Fibroblast of upper back skin (primary cell): ENCODE results near the gene COQ3.
"Not testable (repeated sequence)": the region's sequence is repeated elsewhere in the genome, so short reads cannot be mapped to it uniquely, and the experiment has no call there.

ENCODE experiments used
- DNase-seq: peaks from one replicate; pipeline ENCODE4 v3.0.0-alpha.2; 2013

Gene COQ3

DNA sequence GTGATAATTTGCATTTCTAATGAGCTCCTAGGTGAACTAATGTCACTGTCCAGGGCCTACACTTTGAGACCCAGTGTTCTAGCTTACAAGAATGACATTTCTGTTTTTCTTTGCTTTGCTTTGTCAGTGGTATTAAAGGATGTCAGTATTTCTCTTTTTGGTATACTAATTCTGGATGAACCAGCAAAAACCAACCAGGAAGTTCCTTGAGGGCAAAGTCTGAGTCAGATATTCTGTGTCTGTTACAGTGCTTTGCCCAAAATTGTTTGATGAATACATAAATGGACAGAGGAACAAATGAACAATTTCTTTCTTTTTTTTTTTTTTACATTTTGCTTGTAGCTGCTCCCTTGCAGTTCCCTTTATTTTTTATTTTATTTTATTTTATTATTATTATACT, 15.4 kb downstream of the COQ3 start:
- DNase-seq: no peak

DNA sequence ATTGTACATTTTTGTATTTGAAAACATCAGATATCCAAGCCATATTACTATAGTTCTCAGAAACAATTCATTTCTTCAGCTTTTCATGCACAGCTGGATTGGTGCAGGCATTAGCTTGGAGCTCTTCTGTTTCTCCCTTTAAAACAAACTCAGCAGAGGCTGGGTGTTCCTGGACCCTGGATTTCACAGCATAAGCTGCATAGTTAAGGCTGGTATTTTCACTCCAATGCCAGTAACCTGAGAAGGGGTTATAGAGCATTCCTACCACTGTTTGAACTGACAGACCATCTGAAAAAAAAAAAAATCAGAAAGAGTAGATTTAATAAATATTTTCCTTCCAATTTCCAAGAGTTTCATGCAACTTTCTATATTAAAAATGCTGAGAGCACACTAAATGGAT, 24.5 kb downstream of the COQ3 start:
- DNase-seq: no peak

DNA sequence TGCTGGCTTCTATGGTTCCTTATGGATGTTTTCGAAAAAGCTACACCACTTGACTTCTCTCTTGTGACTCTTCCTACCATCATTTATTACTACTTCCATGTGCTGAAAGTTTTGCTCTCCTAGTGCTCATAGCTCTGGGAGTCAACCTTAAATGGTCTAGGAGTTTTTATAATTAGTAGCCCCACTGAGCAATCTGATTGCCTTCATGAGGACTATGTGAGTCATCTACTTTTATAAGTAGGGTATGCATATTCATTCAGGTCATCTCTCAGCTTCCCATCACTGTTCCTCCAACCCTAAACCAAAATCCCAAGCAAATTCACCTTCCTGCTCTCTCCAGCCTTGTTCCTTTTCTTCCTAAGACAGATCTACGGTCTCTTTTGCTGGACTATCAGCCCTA, 27.1 kb downstream of the COQ3 start:
- no peak for DNase-seq

DNA sequence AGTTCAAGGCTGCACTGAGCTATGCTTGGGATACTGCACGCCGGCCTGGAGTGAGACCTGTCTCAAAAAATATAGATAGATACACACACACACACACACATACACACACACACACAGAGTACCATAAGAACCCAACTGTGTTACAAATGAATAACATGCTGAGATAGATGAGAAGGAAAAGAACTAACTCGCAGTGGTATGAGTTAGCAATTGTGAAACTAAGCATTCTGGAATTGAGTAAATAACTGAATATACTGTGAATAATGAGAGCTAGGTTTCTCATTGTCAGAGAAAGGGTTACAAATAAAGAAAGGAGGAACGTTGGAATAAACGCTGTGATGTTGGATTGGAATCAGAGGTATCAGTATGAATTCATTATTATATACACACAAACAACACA, 30.0 kb downstream of the COQ3 start:
- DNase-seq: no peak

DNA sequence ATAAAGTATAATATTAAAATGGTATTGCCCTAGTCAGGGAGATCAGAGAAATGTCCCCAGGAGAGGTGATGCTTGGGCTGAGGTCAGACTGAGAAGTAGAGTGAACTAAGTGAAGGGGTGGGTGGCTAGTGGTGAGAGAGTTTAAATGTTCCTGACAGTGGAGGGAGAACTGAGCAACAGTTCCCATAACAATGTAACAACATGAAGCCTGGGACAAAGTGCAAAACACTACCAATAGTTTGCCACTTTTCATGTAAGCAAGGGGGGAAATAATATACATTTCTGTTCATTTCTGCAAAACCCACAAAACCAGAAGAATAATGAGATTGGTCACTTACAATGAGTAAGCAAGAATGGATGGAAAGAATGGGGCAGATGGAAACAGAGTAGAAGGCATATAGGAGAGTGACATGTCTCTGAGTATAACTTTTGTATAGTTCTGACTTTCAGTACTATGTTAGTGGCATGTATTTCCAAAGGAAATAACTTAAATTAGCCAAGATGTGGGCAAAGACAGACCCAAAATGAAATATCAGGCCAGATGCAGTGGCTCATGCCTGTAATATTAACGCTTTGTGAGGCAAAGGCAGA, 31.2 kb downstream of the COQ3 start:
- no peak for DNase-seq

DNA sequence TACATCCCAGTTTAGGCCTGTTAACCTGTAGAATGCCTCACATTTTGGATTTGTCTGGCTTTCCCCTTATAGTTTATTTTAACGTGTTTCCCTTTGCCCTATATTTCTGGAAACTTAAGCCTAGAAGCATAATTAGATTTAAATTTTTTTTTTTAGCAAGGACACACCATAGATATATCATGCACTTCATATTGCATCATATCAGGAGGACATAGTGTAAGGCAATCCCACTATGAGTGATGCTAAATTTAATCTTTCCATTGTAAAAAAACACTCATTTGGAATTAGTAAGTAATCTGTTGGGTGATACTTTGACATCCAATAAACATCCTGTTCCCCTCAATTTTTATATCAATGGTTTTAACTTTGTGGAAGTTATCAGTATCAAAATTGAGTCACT, 34.2 kb downstream of the COQ3 start:
- no peak for DNase-seq

DNA sequence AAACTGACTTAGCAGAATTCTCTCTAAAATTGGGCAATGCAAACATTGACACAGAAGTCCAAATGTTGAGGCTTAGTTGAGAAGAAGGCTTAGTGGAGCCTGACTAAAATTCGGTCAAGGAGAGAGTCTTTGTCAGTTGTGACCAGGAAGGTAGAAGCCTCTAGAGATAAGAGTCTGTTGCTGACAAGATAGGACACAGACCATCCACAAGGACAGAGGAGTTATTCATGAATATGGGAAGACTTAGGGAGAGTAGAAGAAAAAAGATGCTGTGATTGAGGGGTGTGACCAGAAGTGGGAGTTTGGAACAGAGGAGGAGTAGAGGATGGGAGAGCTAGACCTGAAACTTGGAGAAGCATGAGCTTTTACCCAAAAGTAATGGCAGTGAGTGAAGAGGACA, 37.4 kb downstream of the COQ3 start:
- DNase-seq: no peak

DNA sequence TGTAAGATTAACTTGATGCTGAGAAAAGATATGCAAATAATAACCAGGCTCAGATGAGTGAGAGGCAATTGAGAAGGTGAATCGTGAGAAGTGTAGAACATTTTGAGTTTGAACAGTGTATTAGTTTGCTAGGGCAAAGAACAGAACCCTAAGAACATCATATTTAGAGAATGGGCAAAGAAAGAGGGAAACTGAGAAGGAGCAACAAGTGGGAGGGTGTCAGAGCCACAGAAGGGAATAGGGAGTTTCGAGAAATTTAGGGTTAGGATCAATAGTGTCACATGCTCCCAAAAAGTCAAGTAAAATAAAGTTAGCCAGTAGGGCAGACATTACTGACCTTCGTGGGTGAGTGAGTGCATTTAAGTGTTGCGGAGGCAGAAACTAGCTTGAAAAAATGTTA, 39.0 kb downstream of the COQ3 start:
- DNase-seq: no peak

DNA sequence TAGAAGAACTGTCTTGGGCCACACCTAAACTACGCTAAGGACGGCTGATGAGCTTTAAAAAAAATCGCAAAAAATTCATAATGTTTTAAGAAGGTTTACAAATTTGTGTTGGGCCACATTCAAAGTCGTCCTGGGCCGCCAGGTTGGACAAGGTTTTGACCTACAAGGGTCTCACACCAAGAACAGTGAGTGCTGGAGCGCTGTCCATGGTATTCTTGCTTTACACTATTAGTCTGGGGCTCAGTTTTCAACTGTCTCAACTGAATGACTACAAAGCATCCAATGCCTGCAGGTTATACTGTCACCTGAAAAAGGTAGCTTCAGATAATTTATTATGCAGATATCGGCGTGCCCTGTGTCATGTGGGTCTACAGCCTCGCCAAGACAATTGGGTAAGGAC, 40.9 kb downstream of the COQ3 start:
- DNase-seq: no peak

DNA sequence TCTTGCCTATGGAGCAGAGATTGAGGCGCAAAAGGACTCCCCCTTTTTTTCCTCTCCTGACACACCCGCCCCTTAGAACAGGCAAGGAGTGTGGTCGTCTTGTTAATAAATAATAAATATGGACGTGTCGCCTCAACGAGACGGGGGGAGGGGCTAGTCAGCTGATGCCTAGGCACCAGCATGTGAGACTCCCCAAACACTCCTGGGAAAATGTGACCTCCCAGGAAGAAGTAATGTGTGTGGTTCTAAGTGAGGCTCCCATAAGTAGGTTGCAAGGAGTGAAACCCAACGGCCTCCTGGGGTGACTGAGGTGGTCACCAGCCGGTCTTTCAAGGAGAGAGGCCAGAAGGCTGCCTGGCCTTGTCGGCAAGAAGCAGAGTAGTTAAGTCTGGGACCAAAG, 43.4 kb downstream of the COQ3 start:
- no peak for DNase-seq

DNA sequence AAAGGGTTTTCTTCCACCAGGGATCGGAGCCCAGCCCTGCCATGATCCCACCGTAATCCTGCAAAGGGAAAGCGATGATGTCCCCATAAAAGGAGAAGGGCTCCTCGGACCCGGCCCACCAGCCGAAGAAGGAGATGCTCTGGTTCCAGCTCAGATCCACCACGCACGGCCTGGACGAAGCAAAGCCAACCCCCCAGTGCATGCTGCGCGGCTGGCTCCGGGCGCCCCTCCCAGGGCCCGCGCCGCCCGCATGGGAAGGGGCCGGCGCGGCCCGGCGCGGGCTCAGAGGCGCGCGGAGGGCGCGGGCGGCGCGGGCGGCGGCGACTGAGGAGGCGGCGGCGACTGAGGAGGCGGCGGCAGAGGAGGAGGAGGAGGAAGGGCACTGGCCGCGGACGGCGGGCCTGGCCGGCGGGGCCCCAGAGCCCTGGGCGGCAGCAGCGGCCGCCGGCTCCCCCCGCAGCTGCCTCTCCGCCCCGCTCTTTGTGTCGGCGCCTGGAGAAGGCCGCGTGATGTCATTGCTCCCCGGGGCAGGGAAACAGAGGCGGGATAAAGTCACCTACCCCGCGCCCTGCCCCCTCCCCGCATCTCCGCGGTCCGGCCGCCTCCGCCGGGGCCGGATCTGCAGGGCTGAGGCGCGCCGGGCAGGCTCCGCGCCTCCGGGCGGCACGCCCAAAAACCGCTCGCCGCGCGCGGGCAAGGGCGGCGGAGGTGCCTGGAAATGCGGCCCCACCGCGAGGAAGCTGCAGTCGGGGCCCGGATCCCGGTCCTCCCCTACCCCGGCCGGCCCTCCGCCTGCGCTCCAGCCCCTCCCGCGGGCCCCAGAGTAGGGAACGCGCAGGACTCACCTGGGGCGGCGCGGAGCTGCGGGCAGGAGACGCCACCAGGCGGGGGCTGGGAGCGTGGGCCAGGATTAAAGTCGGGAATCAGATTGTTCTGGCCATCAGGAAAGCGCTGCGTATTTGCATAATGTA, 44.5 kb downstream of the COQ3 start, which contains the start of gene FAXC:
FAXC (minus strand) TSS at position 504 of the 971 bp plus-strand sequence; CDS start at position 202, 302 bp downstream.
- DNase-seq: peak; percentile 22

DNA sequence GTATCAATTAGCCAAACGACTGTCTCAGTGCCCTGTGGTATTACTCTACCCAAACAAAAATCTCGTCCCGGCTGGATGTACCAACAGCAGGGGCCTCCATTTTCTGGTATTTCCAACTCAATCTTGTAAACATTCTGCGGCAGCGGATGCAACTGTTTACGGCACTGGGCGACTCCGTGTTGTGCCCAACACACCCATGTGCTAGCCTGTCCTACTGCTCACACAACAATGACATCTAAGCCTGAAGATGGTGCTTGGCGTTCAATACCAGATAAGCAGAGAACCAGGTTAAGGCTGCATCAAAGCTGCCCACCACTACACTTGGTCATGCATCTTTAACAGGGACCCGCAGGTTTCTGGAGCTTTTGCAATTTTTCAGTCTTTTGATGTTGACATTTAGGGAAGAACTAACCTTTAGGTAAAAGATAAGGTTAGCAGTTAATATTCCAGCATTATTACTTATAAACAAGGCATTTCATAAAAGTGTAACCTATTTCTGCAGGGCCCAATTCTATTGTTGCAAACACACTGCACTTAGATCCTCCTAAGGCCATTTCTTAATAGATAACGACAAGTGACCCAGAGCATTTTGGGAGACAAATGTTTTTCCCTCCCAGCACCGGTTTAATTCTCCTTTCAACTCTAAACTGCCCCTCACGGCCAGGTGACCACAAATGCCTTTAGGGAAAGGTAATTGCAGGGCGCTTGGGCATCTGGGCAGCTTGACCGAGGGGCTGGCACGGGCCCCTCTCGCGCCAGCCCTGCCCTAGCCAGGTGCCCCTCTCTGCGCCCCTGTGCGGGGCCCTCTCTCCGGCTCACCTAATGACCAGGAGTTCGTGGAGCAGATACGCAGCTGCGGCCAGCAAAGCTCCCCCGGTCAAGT, 45.5 kb downstream of the COQ3 start:
- no peak for DNase-seq

DNA sequence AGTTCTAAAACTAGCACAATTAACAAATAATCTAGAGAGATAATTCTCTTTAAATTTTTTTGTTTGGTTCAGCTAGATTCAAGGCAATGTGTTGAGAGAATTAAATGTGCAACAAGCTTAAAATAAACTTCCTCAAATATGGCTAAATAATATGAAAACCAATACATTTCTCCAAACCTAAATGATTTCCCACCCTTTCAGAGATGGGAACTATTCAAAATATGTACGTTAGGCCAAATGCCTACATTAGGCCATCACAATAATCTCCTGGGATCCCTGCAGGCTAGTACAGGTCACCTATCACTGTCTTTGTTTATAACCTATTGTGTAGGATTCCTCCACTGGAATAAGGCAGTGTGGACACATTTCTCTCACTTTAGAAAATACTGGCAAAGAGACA, 46.2 kb downstream of the COQ3 start:
- no peak for DNase-seq

DNA sequence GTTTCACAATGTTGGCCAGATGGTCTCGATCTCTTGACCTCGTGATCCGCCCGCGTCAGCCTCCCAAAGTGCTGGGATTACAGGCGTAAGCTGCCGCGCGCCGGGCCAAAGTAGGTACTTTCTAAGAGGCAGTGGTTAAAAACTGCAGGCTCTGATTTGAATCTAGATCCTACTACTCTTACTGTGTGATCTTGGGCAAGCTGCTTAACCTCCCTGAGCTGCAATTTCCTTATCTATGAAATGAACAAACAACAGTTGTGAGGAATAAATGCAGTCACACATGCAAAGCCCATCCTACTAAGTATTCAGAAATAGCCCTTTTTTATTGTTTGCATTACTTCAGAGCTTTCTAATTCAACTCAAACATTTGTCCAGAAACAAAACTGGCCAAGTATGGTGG, 47.4 kb downstream of the COQ3 start:
- no peak for DNase-seq

DNA sequence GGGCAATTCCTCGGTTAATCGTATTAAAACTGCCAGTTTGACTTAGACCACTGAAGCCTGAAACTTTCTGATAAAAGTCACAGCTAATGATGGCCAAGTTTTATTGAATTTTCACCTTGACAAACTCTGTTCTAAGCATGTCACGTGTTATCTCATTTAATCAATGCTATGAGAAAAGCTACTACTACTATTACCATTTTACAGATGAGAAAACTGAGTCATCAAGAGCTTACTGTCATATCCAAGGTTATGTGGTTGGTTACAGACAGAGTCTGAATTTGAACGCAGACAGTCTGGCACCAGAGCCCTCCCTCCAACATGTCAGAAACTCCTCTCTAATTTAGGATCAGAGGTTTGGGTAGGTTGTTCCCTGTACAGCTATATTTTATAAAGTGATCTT, 48.8 kb downstream of the COQ3 start:
- DNase-seq: no peak

DNA sequence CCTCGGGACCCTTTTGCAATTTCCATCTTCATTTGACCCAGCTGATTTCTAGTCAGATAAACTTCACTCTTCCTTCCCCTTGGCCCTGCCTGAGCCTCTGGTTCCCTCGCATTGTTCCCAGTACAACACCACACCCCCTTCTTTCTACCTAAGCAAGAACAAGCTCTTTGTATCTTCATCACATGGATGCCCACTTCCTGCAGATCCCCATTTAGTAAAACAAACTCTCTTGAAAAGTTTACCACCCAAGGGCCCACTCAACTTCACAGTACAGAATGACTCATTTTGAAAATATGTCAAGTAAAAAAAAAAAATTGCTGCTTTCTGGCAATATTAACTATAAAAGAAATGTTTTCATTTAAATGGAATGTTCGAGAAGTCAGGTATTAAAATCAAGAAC, 49.7 kb downstream of the COQ3 start:
- peak; percentile 65 for DNase-seq

DNA sequence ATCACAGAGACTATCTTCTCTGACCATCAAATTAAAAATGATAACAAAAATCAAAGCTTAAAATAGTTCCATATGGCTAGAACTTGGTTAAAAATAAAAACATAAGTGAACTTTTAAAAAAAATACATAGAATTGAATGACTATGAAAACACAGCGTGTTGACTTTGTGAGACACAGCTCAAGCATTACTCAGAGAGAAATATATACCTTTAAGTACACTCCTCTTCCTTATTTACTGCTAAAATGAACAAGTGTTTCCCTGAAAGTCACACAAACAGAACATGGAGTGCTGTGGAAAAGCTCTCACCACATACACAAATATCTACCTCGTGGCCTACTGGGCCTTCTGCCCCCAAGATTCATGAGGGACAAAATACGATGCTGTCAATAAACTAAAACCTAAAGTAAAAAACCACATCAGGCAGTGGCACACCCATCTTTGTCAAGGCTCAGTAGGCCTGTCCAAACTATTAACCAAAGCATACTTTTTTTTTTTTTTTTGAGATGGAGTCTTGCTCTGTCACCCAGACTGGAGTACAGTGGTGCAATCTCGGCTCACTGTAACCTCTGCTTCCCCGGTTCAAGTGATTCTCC, 52.0 kb downstream of the COQ3 start:
- no peak for DNase-seq

DNA sequence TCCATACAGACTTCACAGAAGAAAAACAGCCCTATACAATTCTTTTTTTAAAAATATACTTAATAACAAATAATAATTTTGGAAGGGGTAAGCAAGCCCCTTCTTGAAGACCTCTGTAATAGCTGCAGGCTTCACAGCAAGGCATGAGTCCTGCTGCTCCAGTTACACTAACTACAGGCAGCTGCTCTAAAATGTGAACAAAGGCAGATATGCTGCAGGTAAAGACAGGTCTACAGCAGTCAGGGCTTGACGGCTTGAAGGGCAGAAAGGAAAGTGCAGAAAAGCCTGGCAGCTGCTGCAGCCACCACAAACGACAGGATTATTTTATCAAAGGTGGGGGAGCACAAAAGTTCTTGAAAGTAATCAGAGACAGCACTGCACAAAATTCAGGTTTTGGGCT, 55.8 kb downstream of the COQ3 start:
- no peak for DNase-seq

DNA sequence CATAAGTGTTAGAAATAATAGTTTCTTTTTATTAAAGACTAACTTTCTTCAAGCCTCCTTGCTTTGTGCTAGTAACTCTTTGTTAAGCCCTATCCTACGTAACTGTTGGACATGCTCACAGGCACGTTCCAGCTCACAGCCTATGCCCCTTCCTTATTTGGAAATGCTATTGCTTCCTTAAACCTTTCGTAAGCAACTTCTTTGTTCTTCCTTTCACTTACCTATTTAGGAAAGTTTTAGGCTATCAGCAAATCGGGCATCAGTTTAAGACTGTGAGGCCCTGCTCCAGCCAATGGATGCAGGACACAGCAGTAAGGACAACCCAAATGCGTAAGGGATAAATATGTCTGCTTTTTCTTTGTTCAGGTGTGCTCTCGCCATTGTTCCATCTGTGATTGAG, 58.7 kb downstream of the COQ3 start:
- DNase-seq: not testable (repeated sequence)

DNA sequence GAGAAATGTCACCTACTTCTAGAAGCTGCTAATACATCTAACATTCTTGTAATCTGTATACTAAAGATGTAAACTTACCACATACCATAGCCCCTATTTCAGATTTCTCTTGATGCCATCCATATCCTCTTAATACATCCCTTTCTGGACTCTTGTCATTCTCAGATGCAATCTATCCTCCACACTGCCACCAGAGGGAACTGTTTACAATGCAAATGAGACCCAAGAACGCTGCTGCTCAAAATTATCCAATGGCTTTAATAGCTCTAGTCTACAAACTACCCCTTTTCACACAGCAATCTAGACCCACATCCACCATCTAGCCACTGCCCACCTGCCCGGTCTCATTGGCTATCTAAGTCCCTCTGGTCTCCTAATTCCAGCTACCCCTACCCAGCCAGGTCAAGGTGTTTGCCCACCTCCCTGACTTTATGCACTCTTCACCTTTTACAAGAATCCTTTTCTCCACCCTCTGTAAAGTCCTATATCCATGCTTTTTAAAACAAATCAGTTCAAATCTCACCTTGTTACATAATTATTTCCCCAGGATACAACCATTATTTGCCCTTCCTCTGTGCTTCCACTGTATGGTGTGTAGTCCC, 59.4 kb downstream of the COQ3 start:
- DNase-seq: peak; percentile 65

DNA sequence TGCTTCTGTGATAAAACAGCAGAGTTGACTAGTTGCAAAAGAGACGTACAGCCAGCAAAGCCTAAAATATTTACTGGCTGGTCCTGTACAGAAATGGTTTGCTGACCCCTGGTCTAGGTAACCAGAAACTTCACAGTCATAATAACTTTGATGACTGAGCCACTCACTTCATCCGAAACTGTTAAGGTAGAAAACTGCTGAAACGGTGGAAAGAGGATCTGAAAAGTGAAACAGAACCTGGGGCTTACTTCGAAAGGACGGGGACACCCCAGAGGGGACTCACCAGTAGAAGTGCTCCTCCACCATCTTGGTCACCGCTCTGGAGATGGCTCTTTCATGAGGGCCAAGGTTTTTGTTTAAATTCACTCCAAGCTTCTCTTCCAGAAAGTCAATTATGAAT, 60.9 kb downstream of the COQ3 start:
- DNase-seq: no peak

DNA sequence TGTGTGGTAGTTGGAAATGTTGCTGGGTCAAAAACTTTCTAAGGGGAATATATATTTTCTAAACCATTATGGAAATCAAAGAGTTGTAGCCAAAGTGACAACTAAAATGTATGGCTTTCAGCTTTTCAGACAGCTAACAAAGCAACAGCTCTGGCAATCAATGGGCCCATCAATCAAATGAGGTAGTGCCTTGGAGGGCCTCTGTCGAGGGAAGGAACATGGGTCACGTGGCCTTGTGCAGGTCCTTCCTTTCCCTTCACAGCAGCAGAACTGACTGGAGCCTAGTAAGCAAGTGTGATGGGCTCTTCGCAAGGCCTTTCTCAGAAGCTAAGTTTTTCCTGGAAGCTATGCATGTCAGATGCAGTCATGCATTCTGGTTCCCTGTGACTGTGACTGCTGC, 62.5 kb downstream of the COQ3 start:
- DNase-seq: no peak

DNA sequence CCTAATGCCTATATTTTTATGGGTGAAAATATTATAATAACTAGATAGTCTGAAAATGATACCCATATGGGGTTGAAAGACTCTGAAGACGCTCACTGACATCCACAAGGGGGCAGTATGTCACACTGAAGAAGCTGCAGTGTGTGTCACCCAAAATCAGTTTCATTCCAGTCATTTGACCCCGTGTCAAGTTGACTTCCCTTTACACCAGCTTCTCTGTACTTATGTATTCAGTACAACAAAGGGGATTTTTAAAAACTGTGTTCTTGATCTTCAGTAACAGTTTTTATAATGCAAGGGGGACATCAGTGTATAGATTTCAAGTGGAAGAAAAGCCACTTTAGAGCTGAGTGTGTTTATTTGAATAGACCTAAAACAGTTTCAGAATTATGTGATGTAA, 63.8 kb downstream of the COQ3 start:
- DNase-seq: peak; percentile 68
